ENCODE data around the gene PTPRM. TPM values are rescaled to one million over a fixed set of nuclear protein-coding genes. Genes with fewer than 3 reads are reported as not detected.

Gene PTPRM
- total RNA-seq, 4 donors from 2014 or later: 22.5 to 92.5 (median 39.2) TPM

GRCh38 chr18:7901657-7902056, 334.5 kb downstream of the PTPRM start:
- Histone ChIP-seq H3K4me1 (peaks cover 0 to 10% (median 0%) of the 10 kb centered on the region in 4 donors), H3K4me3 (no peak overlapping the region), H3K27me3 (no peaks in the 10 kb centered on the region), H3K36me3 (no peaks in the 10 kb centered on the region), H3K27ac (peak overlapping the region; percentile 64 to 75 (median 67)), H3K9me3 (no peaks in the 10 kb centered on the region)
- in situ Hi-C loops (cut with MboI; ENCODE audit: low pct_ligation_motif_present in 1 of 4, low pct_unique_long_range_greater_than_20kb in 1 of 4, low sequenced_read_pairs in 3 of 4) (loop anchor here in 1 of 4 donors (25.0 kb wide), 2 partner anchors 89 to 136 kb away; no protein-coding TSS in a partner anchor), intact Hi-C loops (cut with DNase I; ENCODE audit: low total_unique reads) (no loop called here)
- TF ChIP-seq, protein P1, sequence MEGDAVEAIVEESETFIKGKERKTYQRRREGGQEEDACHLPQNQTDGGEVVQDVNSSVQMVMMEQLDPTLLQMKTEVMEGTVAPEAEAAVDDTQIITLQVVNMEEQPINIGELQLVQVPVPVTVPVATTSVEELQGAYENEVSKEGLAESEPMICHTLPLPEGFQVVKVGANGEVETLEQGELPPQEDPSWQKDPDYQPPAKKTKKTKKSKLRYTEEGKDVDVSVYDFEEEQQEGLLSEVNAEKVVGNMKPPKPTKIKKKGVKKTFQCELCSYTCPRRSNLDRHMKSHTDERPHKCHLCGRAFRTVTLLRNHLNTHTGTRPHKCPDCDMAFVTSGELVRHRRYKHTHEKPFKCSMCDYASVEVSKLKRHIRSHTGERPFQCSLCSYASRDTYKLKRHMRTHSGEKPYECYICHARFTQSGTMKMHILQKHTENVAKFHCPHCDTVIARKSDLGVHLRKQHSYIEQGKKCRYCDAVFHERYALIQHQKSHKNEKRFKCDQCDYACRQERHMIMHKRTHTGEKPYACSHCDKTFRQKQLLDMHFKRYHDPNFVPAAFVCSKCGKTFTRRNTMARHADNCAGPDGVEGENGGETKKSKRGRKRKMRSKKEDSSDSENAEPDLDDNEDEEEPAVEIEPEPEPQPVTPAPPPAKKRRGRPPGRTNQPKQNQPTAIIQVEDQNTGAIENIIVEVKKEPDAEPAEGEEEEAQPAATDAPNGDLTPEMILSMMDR (IDR thresholded peaks at IDR 0.05): no peak
- TF ChIP-seq EP300 (IDR thresholded peaks at IDR 0.05; ENCODE audit: low read depth) (no peak), POLR2A (IDR thresholded peaks at IDR 0.05) (no peak), POLR2AphosphoS5 (IDR thresholded peaks at IDR 0.05) (no peak)
- no peak for DNase-seq
- 44 to 66% methylated on average over 1 of the region's 1 CpG for WGBS, 2 donors (ENCODE audit: low coverage in 1 of 2)

GRCh38 chr18:7902399-7902839, 335.3 kb downstream of the PTPRM start:
- TF ChIP-seq, protein P1 (IDR thresholded peaks at IDR 0.05): no peak
- TF ChIP-seq EP300 (IDR thresholded peaks at IDR 0.05; ENCODE audit: low read depth): no peak
- no peak for TF ChIP-seq POLR2A (IDR thresholded peaks at IDR 0.05)
- TF ChIP-seq POLR2AphosphoS5 (IDR thresholded peaks at IDR 0.05): peak in 2 of 3 donors; percentile 33 to 45
- H3K27me3 ChIP-seq: no peaks in the 10 kb centered on the region
- 74 to 76% methylated on average over 5 of the region's 5 CpGs for WGBS, 2 donors (ENCODE audit: low coverage in 1 of 2)
- intact Hi-C loops (cut with DNase I; ENCODE audit: low total_unique reads) (no loop called here), in situ Hi-C loops (cut with MboI; ENCODE audit: low pct_ligation_motif_present in 1 of 4, low pct_unique_long_range_greater_than_20kb in 1 of 4, low sequenced_read_pairs in 3 of 4) (loop anchor here in 1 of 4 donors (25.0 kb wide), 2 partner anchors 90 to 135 kb away; no protein-coding TSS in a partner anchor)
- peak; percentile 29 for DNase-seq
- no peak overlapping the region for H3K4me3 ChIP-seq
- H3K36me3 ChIP-seq: no peaks in the 10 kb centered on the region
- peak overlapping the region; percentile 64 to 75 (median 67) for H3K27ac ChIP-seq
- H3K4me1 ChIP-seq: peaks cover 0 to 10% (median 0%) of the 10 kb centered on the region in 4 donors
- no peaks in the 10 kb centered on the region for H3K9me3 ChIP-seq

DNA sequence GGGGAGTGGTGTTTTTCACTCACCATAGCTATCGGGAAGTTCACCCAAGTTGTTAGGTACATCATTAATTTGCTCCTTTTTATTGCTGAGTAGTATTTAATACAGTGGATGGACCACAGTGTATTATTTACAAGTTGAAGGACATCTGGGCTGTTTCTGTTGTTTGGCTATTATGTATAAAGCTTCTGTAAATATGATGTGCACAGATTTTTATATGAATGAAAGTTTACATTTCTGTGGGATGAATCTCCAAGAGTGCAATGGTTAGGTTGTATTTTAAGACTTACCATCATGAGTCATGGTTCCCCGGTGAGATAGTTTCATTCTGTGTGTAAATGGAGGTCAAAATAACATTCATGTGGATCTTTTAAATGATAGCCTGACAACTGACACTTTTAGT, 337.4 kb downstream of the PTPRM start:
- H3K27me3 ChIP-seq: no peaks in the 10 kb centered on the region
- intact Hi-C loops (cut with DNase I; ENCODE audit: low total_unique reads): no loop called here
- no peak overlapping the region for H3K4me3 ChIP-seq
- no peaks in the 10 kb centered on the region for H3K9me3 ChIP-seq
- DNase-seq: no peak
- peaks cover 0 to 10% (median 0%) of the 10 kb centered on the region in 4 donors for H3K4me1 ChIP-seq
- H3K36me3 ChIP-seq: no peaks in the 10 kb centered on the region
- in situ Hi-C loops (cut with MboI; ENCODE audit: low pct_ligation_motif_present in 1 of 4, low pct_unique_long_range_greater_than_20kb in 1 of 4, low sequenced_read_pairs in 3 of 4): loop anchor here in 1 of 4 donors (25.0 kb wide), 2 partner anchors 92 to 133 kb away; no protein-coding TSS in a partner anchor
- WGBS, 2 donors (ENCODE audit: low coverage in 1 of 2): 60 to 73% methylated on average over 2 of the region's 2 CpGs
- H3K27ac ChIP-seq: peak overlapping the region; percentile 45 to 68 (median 56)
- TF ChIP-seq POLR2AphosphoS5 (IDR thresholded peaks at IDR 0.05): peak in 1 of 3 donors; percentile 43
- TF ChIP-seq, protein P1 (IDR thresholded peaks at IDR 0.05): no peak
- TF ChIP-seq EP300 (IDR thresholded peaks at IDR 0.05; ENCODE audit: low read depth): peak; percentile 13
- TF ChIP-seq POLR2A (IDR thresholded peaks at IDR 0.05): no peak

DNA sequence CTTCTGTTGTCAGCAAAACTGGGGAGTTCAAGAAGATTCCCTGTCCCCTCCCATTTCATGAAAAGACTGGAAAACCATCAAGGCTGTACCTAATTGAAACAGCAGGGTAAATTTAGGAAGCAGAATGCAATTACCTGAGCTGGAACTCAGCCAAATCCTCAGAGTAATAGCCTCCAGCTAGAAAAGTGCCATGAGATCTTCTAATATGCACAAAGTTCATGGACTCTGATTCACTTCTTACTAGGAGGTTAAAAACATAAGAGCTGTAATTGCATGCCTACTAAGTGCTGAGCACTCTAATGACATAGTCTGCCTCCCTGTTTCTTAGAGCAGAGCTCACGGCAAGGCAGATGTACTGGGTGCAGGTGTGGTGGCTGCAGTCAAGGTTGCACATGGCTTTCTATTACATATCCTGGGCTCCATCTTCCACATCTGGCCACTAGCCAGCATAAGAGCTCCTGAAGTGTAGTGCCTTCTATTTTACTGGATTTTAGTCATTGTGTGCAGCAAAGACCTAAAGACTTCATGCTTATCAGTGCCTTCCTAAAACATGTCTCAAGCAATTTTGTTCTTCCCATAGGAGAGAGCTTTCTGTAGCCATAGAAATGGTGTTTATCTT, 341.7 kb downstream of the PTPRM start:
- no peak for DNase-seq
- no peaks in the 10 kb centered on the region for H3K4me1 ChIP-seq
- no peak overlapping the region for H3K4me3 ChIP-seq
- H3K27me3 ChIP-seq: no peaks in the 10 kb centered on the region
- intact Hi-C loops (cut with DNase I; ENCODE audit: low total_unique reads) (no loop called here), in situ Hi-C loops (cut with MboI; ENCODE audit: low pct_ligation_motif_present in 1 of 4, low pct_unique_long_range_greater_than_20kb in 1 of 4, low sequenced_read_pairs in 3 of 4) (loop anchor here in 1 of 4 donors (25.0 kb wide), 2 partner anchors 96 to 129 kb away; no protein-coding TSS in a partner anchor)
- H3K9me3 ChIP-seq: peaks cover 0 to 3% of the 10 kb centered on the region in 2 donors
- no peaks in the 10 kb centered on the region for H3K36me3 ChIP-seq
- no peak overlapping the region for H3K27ac ChIP-seq
- WGBS, 2 donors (ENCODE audit: low coverage in 1 of 2): 89% methylated on average over 1 of the region's 1 CpG; no CpG with 5 or more reads in 1 of the 2 donors
- TF ChIP-seq, protein P1 (IDR thresholded peaks at IDR 0.05): no peak
- no peak for TF ChIP-seq POLR2AphosphoS5 (IDR thresholded peaks at IDR 0.05)
- TF ChIP-seq EP300 (IDR thresholded peaks at IDR 0.05; ENCODE audit: low read depth): no peak
- no peak for TF ChIP-seq POLR2A (IDR thresholded peaks at IDR 0.05)
